ENCODE data around the gene RGS19.

Gene RGS19

GRCh38 chr20:64062596-64063388, 16.5 kb downstream of the RGS19 start, which contains the start of gene TCEA2:
TCEA2 (plus strand) TSS chr20:64063198; CDS start chr20:64063313, 115 bp downstream.
- TF ChIP-seq CREB1 (IDR thresholded peaks at IDR 0.05; ENCODE audit: low read depth) (no peak; the same call in 1 of the 2 replicates), ZBTB7A (IDR thresholded peaks at IDR 0.05; ENCODE audit: low read depth) (no peak; the same call in 1 of the 2 replicates), MAX (IDR thresholded peaks at IDR 0.05) (peak; percentile 57; the same call in 1 of the 2 replicates), TAF1 (IDR thresholded peaks at IDR 0.05; ENCODE audit: low read depth) (peak; percentile 57; the same call in 1 of the 2 replicates), USF1 (IDR thresholded peaks at IDR 0.05) (peak; percentile 62), YY1 (IDR thresholded peaks at IDR 0.05; ENCODE audit: low read depth) (peak; percentile 69)

GRCh38 chr20:64062276-64062595, 17.1 kb downstream of the RGS19 start:
- TF ChIP-seq REST (IDR thresholded peaks at IDR 0.05; ENCODE audit: low read depth): no peak
- no peak for TF ChIP-seq EP300 (IDR thresholded peaks at IDR 0.05; ENCODE audit: borderline replicate concordance)
- no peak for TF ChIP-seq EGR1 (IDR thresholded peaks at IDR 0.05)
- no peak for TF ChIP-seq MAX (IDR thresholded peaks at IDR 0.05)
- no peak for TF ChIP-seq TEAD4 (IDR thresholded peaks at IDR 0.05)
- TF ChIP-seq RAD21 (IDR thresholded peaks at IDR 0.05; ENCODE audit: low read depth): no peak
- no peak for TF ChIP-seq YY1 (IDR thresholded peaks at IDR 0.05; ENCODE audit: low read depth)
- TF ChIP-seq TAF1 (IDR thresholded peaks at IDR 0.05; ENCODE audit: low read depth): no peak
- no peak for TF ChIP-seq TCF12 (IDR thresholded peaks at IDR 0.05; ENCODE audit: low read depth)
- TF ChIP-seq FOXM1 (IDR thresholded peaks at IDR 0.05; ENCODE audit: borderline replicate concordance, low read depth): no peak

- TF ChIP-seq TCF12 (IDR thresholded peaks at IDR 0.05; ENCODE audit: low read depth) (no peak), CREB1 (IDR thresholded peaks at IDR 0.05; ENCODE audit: low read depth) (no peak), TAF1 (IDR thresholded peaks at IDR 0.05; ENCODE audit: low read depth) (no peak), FOXM1 (IDR thresholded peaks at IDR 0.05; ENCODE audit: borderline replicate concordance, low read depth) (no peak), NFIC (IDR thresholded peaks at IDR 0.05) (no peak), YY1 (IDR thresholded peaks at IDR 0.05; ENCODE audit: low read depth) (no peak), RAD21 (IDR thresholded peaks at IDR 0.05; ENCODE audit: low read depth) (no peak), EP300 (IDR thresholded peaks at IDR 0.05; ENCODE audit: borderline replicate concordance) (no peak), USF1 (IDR thresholded peaks at IDR 0.05) (no peak), EGR1 (IDR thresholded peaks at IDR 0.05) (no peak), CEBPB (IDR thresholded peaks at IDR 0.05) (no peak), ZBTB7A (IDR thresholded peaks at IDR 0.05; ENCODE audit: low read depth) (no peak)
These were observed 20.8 kb downstream of the RGS19 start for GRCh38 chr20:64058536-64058935.

- TF ChIP-seq YY1 (IDR thresholded peaks at IDR 0.05; ENCODE audit: low read depth) (no peak), TEAD4 (IDR thresholded peaks at IDR 0.05) (no peak), EP300 (IDR thresholded peaks at IDR 0.05; ENCODE audit: borderline replicate concordance) (no peak), REST (IDR thresholded peaks at IDR 0.05; ENCODE audit: low read depth) (no peak), EGR1 (IDR thresholded peaks at IDR 0.05) (no peak), FOXM1 (IDR thresholded peaks at IDR 0.05; ENCODE audit: borderline replicate concordance, low read depth) (no peak), CEBPB (IDR thresholded peaks at IDR 0.05) (no peak), NFIC (IDR thresholded peaks at IDR 0.05) (no peak), ZBTB7A (IDR thresholded peaks at IDR 0.05; ENCODE audit: low read depth) (peak; percentile 70; the same call in 1 of the 2 replicates), MAX (IDR thresholded peaks at IDR 0.05) (no peak), RAD21 (IDR thresholded peaks at IDR 0.05; ENCODE audit: low read depth) (peak; percentile 91), TCF12 (IDR thresholded peaks at IDR 0.05; ENCODE audit: low read depth) (no peak), USF1 (IDR thresholded peaks at IDR 0.05) (peak; percentile 47; the same call in 1 of the 2 replicates), CREB1 (IDR thresholded peaks at IDR 0.05; ENCODE audit: low read depth) (no peak), TAF1 (IDR thresholded peaks at IDR 0.05; ENCODE audit: low read depth) (no peak)
These were observed 21.5 kb downstream of the RGS19 start for GRCh38 chr20:64057628-64058498.
